ENCODE measurements around the gene SCO2. TPM values are rescaled to one million over a fixed set of nuclear protein-coding genes. Genes with fewer than 3 reads are reported as not detected.

Gene SCO2
- total RNA-seq, 6 experiments from 2014 or later, result 0.80 to 4.2 (median 2.5) TPM; not detected in 2

GRCh38 chr22:50477923-50478322, 47.5 kb downstream of the SCO2 start:
- no peak for ATAC-seq
- TF ChIP-seq POLR2A (IDR thresholded peaks at IDR 0.05), result no peak
- TF ChIP-seq CTCF (IDR thresholded peaks at IDR 0.05), result no peak

GRCh38 chr22:50476868-50477267, 48.5 kb downstream of the SCO2 start:
- no peak overlapping the region for H3K27ac ChIP-seq
- WGBS (ENCODE audit: insufficient coverage, low coverage, low lambda C conversion rate, missing lambda C conversion rate), result 72% methylated on average over 6 of the region's 7 CpGs
- H3K9me3 ChIP-seq, result no peaks in the 10 kb centered on the region
- intact Hi-C loops (cut with DNase I), result no loop called here
- peaks cover 0 to 19% (median 4%) of the 10 kb centered on the region in 4 donors for H3K4me1 ChIP-seq
- no peak overlapping the region for H3K4me3 ChIP-seq
- DNase-seq, result no peak
- no peaks in the 10 kb centered on the region for H3K36me3 ChIP-seq
- H3K27me3 ChIP-seq, result no peaks in the 10 kb centered on the region
- no peak for ATAC-seq
- TF ChIP-seq CTCF (IDR thresholded peaks at IDR 0.05) (no peak), POLR2A (IDR thresholded peaks at IDR 0.05) (no peak)

More at GRCh38 chr22:50477923-50478322, 47.5 kb downstream of the SCO2 start:
- Histone ChIP-seq H3K27me3 (no peaks in the 10 kb centered on the region), H3K4me1 (peaks cover 0 to 23% (median 4%) of the 10 kb centered on the region in 4 donors), H3K4me3 (no peak overlapping the region), H3K36me3 (no peaks in the 10 kb centered on the region), H3K9me3 (no peaks in the 10 kb centered on the region), H3K27ac (no peak overlapping the region)
- intact Hi-C loops (cut with DNase I), result no loop called here
- no peak for DNase-seq
- 95% methylated on average over 9 of the region's 12 CpGs for WGBS (ENCODE audit: insufficient coverage, low coverage, low lambda C conversion rate, missing lambda C conversion rate)

- Histone ChIP-seq H3K4me3 (peak overlapping the region in 1 of 3 donors; percentile 75), H3K9me3 (no peaks in the 10 kb centered on the region), H3K27me3 (no peaks in the 10 kb centered on the region), H3K4me1 (peaks cover 0 to 17% (median 4%) of the 10 kb centered on the region in 4 donors), H3K36me3 (no peaks in the 10 kb centered on the region), H3K27ac (no peak overlapping the region)
- intact Hi-C loops (cut with DNase I), result no loop called here
- DNase-seq (no peak), ATAC-seq (no peak)
- no peak for TF ChIP-seq POLR2A (IDR thresholded peaks at IDR 0.05)
- no peak for TF ChIP-seq CTCF (IDR thresholded peaks at IDR 0.05)
- 84% methylated on average over 6 of the region's 6 CpGs for WGBS (ENCODE audit: insufficient coverage, low coverage, low lambda C conversion rate, missing lambda C conversion rate)
Observed at GRCh38 chr22:50475652-50476002, 49.8 kb downstream of the SCO2 start.

GRCh38 chr22:50474710-50475651, 50.4 kb downstream of the SCO2 start, which contains the start of gene SBF1:
SBF1 (minus strand) TSS chr22:50475035; CDS start chr22:50474840, 195 bp downstream.
- ATAC-seq (peak; percentile 96 to 99 (median 98)), DNase-seq (peak; percentile 95 to 96 (median 96))
- H3K4me3 ChIP-seq, result peak within 1 kb of the TSS; percentile 74 to 76 (median 75)
- H3K9me3 ChIP-seq, result no peaks in the 10 kb centered on the region
- H3K27ac ChIP-seq, result peak within 1 kb of the TSS in 2 of 3 donors; percentile 44 to 72
- TF ChIP-seq POLR2A (IDR thresholded peaks at IDR 0.05), result peak; percentile 77
- no peak for TF ChIP-seq CTCF (IDR thresholded peaks at IDR 0.05)
- H3K27me3 ChIP-seq, result no peaks in the 10 kb centered on the region
- 0% methylated on average over 19 of the region's 97 CpGs for WGBS (ENCODE audit: insufficient coverage, low coverage, low lambda C conversion rate, missing lambda C conversion rate)
- H3K36me3 ChIP-seq, result no peaks in the 10 kb centered on the region
- peaks cover 0 to 17% (median 4%) of the 10 kb centered on the region in 4 donors for H3K4me1 ChIP-seq
- intact Hi-C loops (cut with DNase I), result no loop called here

Data from right lobe of liver (tissue), 6 donors.